GM12873 (cell line): Measurements from ENCODE around the gene CXCL1.

Experiments
- CTCF ChIP-seq: IDR thresholded peaks from 2 replicates; pipeline ENCODE4 v1.5.1; 2012; ENCODE audit warnings: low read depth, mild to moderate bottlenecking, moderate library complexity, low read length, control low read depth; ENCODE audit not compliant: insufficient read depth; ENCODE audit errors: missing control alignments

The CXCL1 gene

GRCh38 chr4:73853246-73853704 is 15.9 kb upstream of the CXCL1 start, which contains the start of gene PF4V1:
Gene PF4V1, plus strand, starts transcription at chr4:73853296. Its CDS starts 67 bp downstream, at chr4:73853363.
- TF ChIP-seq CTCF = no peak

GRCh38 chr4:73853718-73854473 is 15.3 kb upstream of the CXCL1 start:
- TF ChIP-seq CTCF = no peak

GRCh38 chr4:73855406-73855805 is 13.8 kb upstream of the CXCL1 start:
- no peak for TF ChIP-seq CTCF

GRCh38 chr4:73856518-73856917 is 12.7 kb upstream of the CXCL1 start:
- TF ChIP-seq CTCF = no peak

GRCh38 chr4:73859614-73860088 is 9.5 kb upstream of the CXCL1 start:
- no peak for TF ChIP-seq CTCF

- no peak for TF ChIP-seq CTCF
Observed at GRCh38 chr4:73860181-73860580, 9.0 kb upstream of the CXCL1 start.

- TF ChIP-seq CTCF = no peak
Observed at GRCh38 chr4:73860917-73861316, 8.3 kb upstream of the CXCL1 start.
